ENCODE measurements around the gene OR6Y1. TPM values are rescaled to one million over a fixed set of nuclear protein-coding genes. Genes with fewer than 3 reads are reported as not detected.

OR6Y1 gene
- total RNA-seq, 2 experiments from 2014 or later: not detected

GRCh38 chr1:158494796-158495195 is 59.4 kb downstream of the OR6Y1 start:
- Mint-ChIP-seq H3K36me3 (ENCODE audit: low read depth) (no peaks in the 10 kb centered on the region), H3K9me3 (no peaks in the 10 kb centered on the region), H3K4me1 (ENCODE audit: low read depth) (no peaks in the 10 kb centered on the region), H3K27me3 (ENCODE audit: low read depth) (peaks cover 13% of the 10 kb centered on the region), H3K27ac (no peak overlapping the region), H3K4me3 (no peak overlapping the region)
- CTCF ChIA-PET: no interaction called here
- intact Hi-C loops (cut with micrococcal nuclease): loop anchor here (10.0 kb wide), 1 partner anchor 290 kb away; no protein-coding TSS in a partner anchor
- DNase-seq: no peak

Other genes with a start within 250 kb of the OR6Y1 start
- not detected for gene CD1B, start 222.9 kb downstream of the OR6Y1 start, total RNA-seq
- gene CD1E, start 200.5 kb downstream of the OR6Y1 start, total RNA-seq: not detected
- gene OR10T2, start 154.9 kb downstream of the OR6Y1 start, total RNA-seq: not detected
- not detected for gene OR10K2, start 128.2 kb downstream of the OR6Y1 start, total RNA-seq
- not detected for gene OR10K1, start 92.6 kb downstream of the OR6Y1 start, total RNA-seq
- not detected for gene OR10R2, start 82.2 kb downstream of the OR6Y1 start, total RNA-seq
- not detected for gene OR6P1, start 16.2 kb upstream of the OR6Y1 start, total RNA-seq
- not detected for gene OR10X1, start 25.5 kb upstream of the OR6Y1 start, total RNA-seq
- not detected for gene OR10Z1, start 50.9 kb upstream of the OR6Y1 start, total RNA-seq
- not detected for gene SPTA1, start 132.3 kb upstream of the OR6Y1 start, total RNA-seq
- not detected for gene OR6K2, start 146.2 kb upstream of the OR6Y1 start, total RNA-seq
- not detected for gene OR6K3, start 166.3 kb upstream of the OR6Y1 start, total RNA-seq
- not detected for gene OR6K6, start 200.3 kb upstream of the OR6Y1 start, total RNA-seq
- gene OR6N1, start 217.8 kb upstream of the OR6Y1 start, total RNA-seq: not detected
- not detected for gene OR6N2, start 226.8 kb upstream of the OR6Y1 start, total RNA-seq

All from activated naive CD4-positive, alpha-beta T cell treated with anti-CD3 and anti-CD28 coated beads for 36 hours (primary cell).